GM21717 (cell line): ENCODE data around the gene CCT5.
A peak's percentile ranks its signal among the peaks of the same experiment; 100 is the strongest.
"Not testable (repeated sequence)": the region's sequence is repeated elsewhere in the genome, so short reads cannot be mapped to it uniquely, and the experiment has no call there.

Experiments used
- ATAC-seq: cut with Tn5 transposase; IDR thresholded peaks from one replicate; pipeline ENCODE4 v1.9.1; 2021; ENCODE audit warnings: mild to moderate bottlenecking, moderate library complexity; ENCODE audit not compliant: unreplicated experiment

Gene CCT5

DNA sequence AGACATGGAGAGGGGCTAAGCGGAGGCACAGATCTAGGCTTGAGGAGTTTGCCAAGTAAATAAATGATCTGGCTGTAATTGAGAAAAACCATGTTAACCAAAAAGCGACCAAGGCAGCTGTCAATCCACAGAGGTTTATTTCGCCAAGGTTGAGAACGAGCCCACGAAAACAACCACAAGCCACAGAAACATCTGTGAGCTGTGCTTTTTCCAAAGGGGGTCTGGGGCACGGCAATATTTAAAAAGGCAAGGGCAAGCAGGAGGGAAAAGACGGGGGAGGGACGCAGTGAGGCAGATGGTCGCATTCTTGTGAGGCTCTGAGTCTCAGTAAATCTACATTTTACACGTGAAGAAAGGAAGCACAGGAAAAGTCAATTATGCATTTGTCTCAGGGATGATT lies 25.4 kb downstream of the CCT5 start:
- ATAC-seq: no peak

DNA sequence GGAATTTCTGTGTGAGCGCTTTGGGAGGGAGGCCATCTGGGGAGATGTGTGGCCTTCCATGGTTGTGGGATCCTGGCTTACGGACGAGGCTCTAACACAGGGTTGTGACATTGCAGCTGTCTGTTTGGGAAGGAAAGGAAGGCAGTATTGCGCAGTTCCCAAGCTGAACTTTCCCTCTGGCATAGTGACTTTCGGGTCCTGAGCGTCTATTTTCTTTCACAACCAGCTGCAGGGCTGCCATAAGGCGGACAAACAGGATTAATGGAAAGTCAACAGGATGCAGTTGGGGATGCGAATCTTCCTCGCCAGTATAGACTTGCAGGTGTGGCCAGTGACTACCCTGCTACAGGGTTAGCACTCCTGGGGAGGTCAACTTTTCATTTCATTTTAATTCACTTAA lies 25.9 kb downstream of the CCT5 start:
- no peak for ATAC-seq

DNA sequence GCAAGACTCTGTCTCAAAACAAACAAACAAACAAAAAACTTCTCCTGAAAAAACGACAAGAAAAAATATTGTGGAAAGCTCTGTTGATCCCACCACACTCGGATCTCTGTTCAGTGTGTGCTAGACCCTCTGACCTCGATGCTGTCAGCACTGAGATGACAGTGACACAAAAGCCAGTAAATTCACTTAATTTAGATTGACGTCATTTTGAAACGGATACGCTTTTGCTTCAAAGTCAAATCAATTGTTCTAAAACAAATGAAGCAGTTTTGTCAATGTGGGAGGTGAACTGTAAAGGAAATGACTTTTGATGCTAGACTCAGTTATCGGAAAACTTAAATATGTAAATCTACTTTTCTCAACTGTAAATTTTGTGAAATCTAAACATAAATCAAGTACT lies 26.6 kb downstream of the CCT5 start:
- no peak for ATAC-seq

DNA sequence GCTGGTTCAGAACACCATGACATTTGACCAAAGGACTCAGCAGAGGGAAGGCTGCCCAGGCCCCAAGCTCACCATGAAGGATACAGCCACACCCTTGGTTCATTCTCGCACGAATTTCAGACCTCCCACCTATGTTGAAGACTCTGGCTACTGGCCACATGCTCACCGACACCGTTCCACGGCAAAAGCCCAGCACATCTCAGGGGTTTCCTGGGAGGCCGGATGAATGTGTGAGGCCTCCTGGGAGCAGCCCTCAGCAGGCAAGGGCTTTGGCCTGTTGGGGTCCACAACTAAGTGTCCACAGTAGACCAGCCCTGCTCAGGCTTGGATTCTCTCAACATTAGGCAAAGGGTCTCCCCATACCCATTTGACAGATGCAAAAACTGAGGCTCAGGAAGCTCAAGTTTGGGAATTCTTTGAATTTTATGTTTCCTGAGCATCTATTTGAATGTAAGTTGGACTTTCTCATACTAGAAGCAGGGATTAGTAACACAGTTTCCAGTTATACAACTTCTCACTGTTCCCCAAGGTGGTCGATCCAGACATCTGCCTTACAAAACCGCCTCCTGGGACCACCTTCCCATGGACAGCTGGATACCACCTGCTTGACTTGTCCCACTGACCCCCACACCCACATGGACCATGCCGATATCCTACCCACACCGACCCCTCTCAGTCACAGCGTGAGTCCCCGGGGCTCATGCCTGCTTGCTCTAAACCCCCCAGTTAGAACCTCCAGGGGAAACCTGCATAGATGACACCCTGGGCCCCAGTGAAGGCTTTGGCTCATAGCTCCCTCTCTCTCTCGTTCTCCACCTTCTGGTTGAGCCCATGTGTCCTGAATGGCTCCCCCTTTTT lies 27.9 kb downstream of the CCT5 start:
- ATAC-seq: no peak

- ATAC-seq: no peak
Measured at GRCh38 chr5:10278658-10279279, 28.7 kb downstream of the CCT5 start.

DNA sequence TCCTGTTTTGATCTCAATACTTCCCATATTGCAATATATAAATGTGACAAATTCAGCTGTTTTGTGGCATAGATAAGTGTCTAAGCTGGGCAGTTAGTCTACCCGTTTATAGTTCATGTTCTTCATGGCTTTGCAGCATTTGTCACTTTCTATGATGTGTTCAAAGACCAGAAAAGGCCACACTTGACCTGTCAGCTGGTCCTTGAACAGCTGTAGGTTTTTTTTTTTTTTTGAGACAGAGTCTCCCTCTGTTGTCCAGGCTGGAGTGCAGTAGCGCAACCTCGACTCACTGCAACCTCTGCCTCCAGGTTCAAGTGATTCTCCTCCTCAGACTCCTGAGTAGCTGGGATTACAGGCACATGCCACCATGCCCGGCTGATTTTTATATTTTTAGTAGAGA lies 29.2 kb downstream of the CCT5 start:
- ATAC-seq: no peak

DNA sequence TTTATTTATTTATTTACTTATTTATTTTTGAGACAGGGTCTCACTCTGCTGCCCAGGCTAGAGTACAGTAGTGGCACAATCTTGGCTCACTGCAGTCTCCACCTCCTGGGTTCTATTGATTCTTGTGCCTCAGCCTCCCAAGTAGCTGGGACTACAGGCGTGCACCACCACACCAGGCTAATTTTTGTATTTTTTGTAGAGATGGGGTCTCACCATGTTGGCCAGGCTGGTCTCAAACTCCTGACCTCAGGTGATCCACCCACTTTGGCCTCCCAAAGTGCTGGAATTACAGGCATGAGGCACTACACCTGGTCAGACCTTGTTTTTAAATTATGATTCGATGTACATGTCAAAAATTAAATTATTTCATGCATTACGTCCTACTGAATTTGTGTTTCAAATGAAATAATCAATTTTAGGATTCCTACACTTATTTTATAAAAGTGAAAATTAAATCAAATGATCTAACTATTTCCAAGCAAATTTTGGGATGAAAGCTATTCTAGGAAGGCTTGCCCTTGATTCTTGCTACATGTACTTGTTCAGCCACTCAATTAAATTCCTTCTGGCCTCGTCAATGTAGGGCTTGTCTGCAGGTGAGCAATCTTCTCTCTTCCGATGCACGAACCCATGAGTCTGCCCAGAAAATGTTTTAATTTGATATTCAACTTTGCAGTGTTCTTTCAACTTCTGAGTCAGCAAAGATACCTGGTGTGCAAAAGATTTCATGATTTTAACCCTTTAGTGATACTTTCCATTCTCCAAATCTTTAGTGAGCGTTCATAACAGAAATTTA lies 30.0 kb downstream of the CCT5 start:
- no peak for ATAC-seq

GRCh38 chr5:10283927-10284635 lies 34.0 kb downstream of the CCT5 start:
- ATAC-seq: peak; percentile 97

GRCh38 chr5:10285362-10285761 lies 35.3 kb downstream of the CCT5 start:
- ATAC-seq: not testable (repeated sequence)

GRCh38 chr5:10286162-10286861 lies 36.2 kb downstream of the CCT5 start:
- ATAC-seq: no peak

DNA sequence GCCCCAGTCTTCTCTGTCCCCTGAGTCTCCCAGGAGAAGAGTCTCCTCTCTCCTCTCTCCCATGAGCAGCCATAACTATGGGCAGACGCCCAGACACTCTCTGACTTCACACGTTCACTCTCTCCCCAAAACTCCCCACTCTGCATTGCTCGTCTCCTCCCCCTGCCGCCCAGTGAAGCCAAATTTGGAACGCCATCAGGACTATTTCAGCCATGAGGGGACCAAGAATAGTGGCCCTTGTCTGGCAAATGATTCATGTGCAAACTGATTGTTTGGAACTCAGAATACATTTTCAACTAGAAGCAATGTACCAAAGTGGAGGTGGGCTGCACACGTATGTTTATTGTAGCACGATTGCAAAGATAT lies 36.8 kb downstream of the CCT5 start:
- no peak for ATAC-seq

DNA sequence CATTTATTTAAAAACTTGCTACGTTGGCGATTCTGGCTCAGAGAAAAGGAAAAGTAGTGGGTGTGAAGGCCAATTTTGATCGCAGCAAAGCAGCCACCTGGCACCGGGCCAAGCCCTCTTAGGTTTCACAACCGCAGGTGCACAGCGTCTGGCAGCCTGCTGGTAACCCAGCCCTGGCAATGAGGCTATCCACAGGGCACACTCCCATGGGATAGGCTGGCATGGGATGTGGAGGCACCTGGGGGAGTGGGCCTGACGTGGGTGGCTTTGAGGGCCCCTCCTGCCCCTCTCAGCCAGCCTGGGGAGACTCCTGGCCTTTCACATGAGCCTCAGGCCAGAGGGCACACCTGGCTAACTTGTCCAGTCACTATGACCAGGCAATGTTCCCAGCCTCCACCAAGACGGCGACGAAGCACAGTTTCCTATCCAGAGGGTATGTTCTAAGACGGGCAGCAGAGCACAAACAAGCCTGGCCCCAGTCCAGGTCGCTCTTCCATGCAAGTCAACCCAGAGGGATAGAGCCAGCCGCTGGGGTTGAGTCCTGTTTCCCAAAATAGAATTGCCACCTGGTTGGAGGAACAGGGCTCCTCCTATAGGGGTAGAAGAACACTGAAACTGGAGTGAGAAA lies 38.6 kb downstream of the CCT5 start:
- no peak for ATAC-seq

DNA sequence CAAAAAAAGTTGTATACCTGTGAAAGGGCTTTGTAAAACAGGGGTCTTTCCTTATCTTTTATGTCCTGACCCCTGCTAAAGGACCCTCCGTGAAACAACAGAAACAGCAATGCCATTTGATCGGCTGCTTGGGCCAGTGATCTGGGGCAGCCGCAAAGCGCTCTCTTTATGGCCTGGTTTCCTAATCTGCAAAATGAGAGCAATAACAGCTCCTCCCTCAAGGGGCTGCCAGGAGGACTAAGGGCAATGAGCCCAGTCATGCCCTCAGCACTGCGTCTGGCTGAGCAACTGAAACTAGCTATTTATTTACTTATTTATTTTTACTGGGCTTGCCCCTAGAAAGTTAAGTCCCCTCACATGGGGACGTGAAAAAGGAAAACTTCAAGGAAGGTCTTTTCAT lies 39.3 kb downstream of the CCT5 start:
- no peak for ATAC-seq

DNA sequence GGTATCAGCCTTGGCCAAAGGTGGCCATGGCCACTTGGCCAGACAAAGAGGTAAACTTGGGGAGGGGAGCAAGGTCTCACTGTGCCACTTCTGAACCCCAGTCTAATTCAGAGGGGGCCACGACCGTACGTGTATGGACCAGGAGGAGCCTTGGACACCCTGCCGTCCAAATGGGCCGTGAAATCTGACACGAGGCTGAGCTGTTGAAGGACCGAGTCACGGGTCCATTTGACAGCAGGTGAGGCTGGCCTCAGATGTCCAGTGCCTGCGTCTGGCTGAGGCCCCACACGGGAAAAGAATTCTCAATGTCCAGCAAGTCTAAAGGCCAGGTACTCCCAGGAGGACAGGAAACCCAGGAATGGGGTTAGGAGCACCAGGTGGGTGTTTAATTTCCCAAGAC lies 39.9 kb downstream of the CCT5 start:
- no peak for ATAC-seq

DNA sequence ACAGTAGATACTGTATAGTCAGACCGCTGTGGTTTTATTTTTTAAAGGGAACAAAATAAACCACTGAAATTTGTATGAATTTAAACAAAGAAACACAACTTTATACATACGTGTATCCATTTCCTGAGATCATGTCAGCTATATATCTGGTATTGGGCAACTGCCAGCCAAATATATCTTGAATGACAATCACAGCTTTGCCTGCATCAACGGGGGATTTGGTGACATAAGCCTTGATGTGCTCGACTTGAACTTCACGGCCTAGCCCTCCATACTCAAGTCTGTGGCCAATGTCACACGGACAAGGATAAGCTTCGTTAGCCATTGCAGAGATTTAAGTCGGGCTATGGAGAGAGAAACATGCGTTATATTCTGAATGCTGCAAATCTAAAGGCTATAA lies 40.4 kb downstream of the CCT5 start:
- ATAC-seq: no peak

DNA sequence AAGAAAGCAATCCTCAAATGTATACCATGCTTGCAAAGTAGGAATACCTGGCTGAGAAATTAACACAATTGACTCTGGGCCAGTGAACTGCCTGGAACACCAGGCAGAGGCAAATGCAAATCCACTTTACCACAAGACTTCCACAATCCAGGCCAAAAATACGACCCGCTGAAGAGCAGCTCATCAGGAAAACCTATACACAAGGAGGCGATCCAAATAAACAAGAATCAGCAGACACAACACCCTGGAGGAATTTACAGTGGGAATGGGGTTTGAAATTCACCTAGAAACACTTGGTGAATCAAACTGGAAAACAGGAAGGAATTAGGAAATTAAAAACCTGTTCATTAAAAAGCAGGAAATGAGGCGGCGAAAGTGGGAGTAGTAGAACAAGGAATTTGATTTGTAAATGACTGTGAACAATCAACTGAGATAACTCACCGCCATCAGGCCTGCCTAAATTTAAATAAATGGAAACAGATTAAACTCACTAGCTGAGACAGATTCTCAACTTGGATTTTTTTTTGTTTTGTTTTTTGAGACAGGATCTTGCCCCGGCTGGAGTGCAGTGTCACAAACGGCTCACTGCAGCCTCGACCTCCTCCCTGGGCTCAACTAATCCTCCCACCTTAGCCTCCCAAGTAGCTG lies 41.7 kb downstream of the CCT5 start:
- no peak for ATAC-seq

GRCh38 chr5:10293907-10294662 lies 44.0 kb downstream of the CCT5 start:
- ATAC-seq: no peak

GRCh38 chr5:10295619-10296326 lies 45.7 kb downstream of the CCT5 start:
- no peak for ATAC-seq
